Measurements from ENCODE around the gene CEP164.

CEP164 gene

GRCh38 chr11:117461396-117462182 lies 133.9 kb downstream of the CEP164 start:
- no peak for DNase-seq (ENCODE audit: low spot score)

- DNase-seq (ENCODE audit: low spot score), result no peak
These were observed 134.7 kb downstream of the CEP164 start for GRCh38 chr11:117462183-117462863.

- DNase-seq (ENCODE audit: low spot score), result no peak
These were observed 135.2 kb downstream of the CEP164 start for GRCh38 chr11:117462864-117463247.
